Raji (cell line): Measurements from ENCODE around the gene SEMA4C.

Source experiments
- POLR2A ChIP-seq: IDR thresholded peaks from 2 replicates; pipeline ENCODE4 v1.6.1; 2011; ENCODE audit warnings: low read depth, low read length, control low read depth; ENCODE audit not compliant: insufficient read depth

The SEMA4C gene

GRCh38 chr2:96832408-96832753 is 37.5 kb downstream of the SEMA4C start:
- no peak for TF ChIP-seq POLR2A

GRCh38 chr2:96831679-96832078 is 38.2 kb downstream of the SEMA4C start:
- TF ChIP-seq POLR2A, result no peak

- TF ChIP-seq POLR2A, result no peak
Observed at GRCh38 chr2:96830044-96830562, 39.8 kb downstream of the SEMA4C start.

GRCh38 chr2:96828874-96829273 is 41.0 kb downstream of the SEMA4C start:
- no peak for TF ChIP-seq POLR2A

- TF ChIP-seq POLR2A, result no peak
Observed at GRCh38 chr2:96828436-96828835, 41.4 kb downstream of the SEMA4C start.

GRCh38 chr2:96826546-96827278 is 43.2 kb downstream of the SEMA4C start:
- no peak for TF ChIP-seq POLR2A

GRCh38 chr2:96825057-96825456 is 44.8 kb downstream of the SEMA4C start:
- no peak for TF ChIP-seq POLR2A

- TF ChIP-seq POLR2A, result no peak
Observed at GRCh38 chr2:96824079-96824870, 45.6 kb downstream of the SEMA4C start.

GRCh38 chr2:96823198-96823597 is 46.7 kb downstream of the SEMA4C start:
- TF ChIP-seq POLR2A, result no peak

GRCh38 chr2:96822786-96823185 is 47.1 kb downstream of the SEMA4C start:
- no peak for TF ChIP-seq POLR2A

- no peak for TF ChIP-seq POLR2A
Observed at GRCh38 chr2:96821113-96821675, 48.7 kb downstream of the SEMA4C start.

- TF ChIP-seq POLR2A, result no peak
Observed at GRCh38 chr2:96819876-96820511, 49.9 kb downstream of the SEMA4C start.

GRCh38 chr2:96819128-96819875 is 50.6 kb downstream of the SEMA4C start:
- no peak for TF ChIP-seq POLR2A

GRCh38 chr2:96817882-96818281 is 52.0 kb downstream of the SEMA4C start:
- TF ChIP-seq POLR2A, result no peak
